ENCODE data around the gene ADAMTS14. TPM values are rescaled to one million over a fixed set of nuclear protein-coding genes. Genes with fewer than 3 reads are reported as not detected.
A peak's percentile ranks its signal among the peaks of the same experiment; 100 is the strongest.

ADAMTS14 gene
- polyA plus RNA-seq, 3 donors = 0.05 TPM; not detected in 2

- H3K9me3 Mint-ChIP-seq = peaks cover 0 to 5% (median 0%) of the 10 kb centered on the region in 7 donors
- H3K36me3 Mint-ChIP-seq = no peaks in the 10 kb centered on the region
- DNase-seq = peak; percentile 19 to 78 (median 42)
- Histone ChIP-seq H3K36me3 (replicated peaks in 1 of 2; ENCODE audit: control insufficient read depth in 1 of 2, insufficient read depth in 2 of 2, low read length in 2 of 2) (no peaks in the 10 kb centered on the region), H2AFZ (ENCODE audit: insufficient read depth, low read depth, low read length, poor library complexity, severe bottlenecking) (no peak overlapping the region), H3K4me2 (replicated peaks; ENCODE audit: extremely low read depth, low read length, poor library complexity, severe bottlenecking) (peak overlapping the region; percentile 9), H3K79me2 (ENCODE audit: insufficient read depth, low read length) (no peaks in the 10 kb centered on the region), H3K9me3 (replicated peaks in 1 of 2; ENCODE audit: control insufficient read depth in 1 of 2, insufficient read depth in 1 of 2, low read length in 2 of 2) (no peaks in the 10 kb centered on the region), H4K20me1 (ENCODE audit: insufficient read depth, low read length) (no peaks in the 10 kb centered on the region), H3K27ac (ENCODE audit: low read depth in 1 of 2, low read length in 2 of 2) (peak overlapping the region in 1 of 2 donors; percentile 5), H3K9ac (ENCODE audit: insufficient read depth, low read length, poor library complexity, severe bottlenecking) (peak overlapping the region; percentile 20), H3K4me3 (replicated peaks in 1 of 3; ENCODE audit: low read depth in 2 of 3, low read length in 3 of 3) (no peak overlapping the region), H3K4me1 (ENCODE audit: control insufficient read depth in 1 of 2, insufficient read depth in 2 of 2, low read length in 2 of 2) (peaks cover 19 to 35% of the 10 kb centered on the region in 2 donors), H3K27me3 (ENCODE audit: control insufficient read depth in 2 of 2, insufficient read depth in 2 of 2, low read length in 2 of 2) (no peaks in the 10 kb centered on the region)
- intact Hi-C loops (cut with micrococcal nuclease) = no loop called here
- H3K27me3 Mint-ChIP-seq (ENCODE audit: low read depth in 3 of 3) = peaks cover 0 to 5% (median 1%) of the 10 kb centered on the region in 3 donors
- H3K4me1 Mint-ChIP-seq = peaks cover 19% of the 10 kb centered on the region
- 64% methylated on average over 1 of the region's 8 CpGs for WGBS (ENCODE audit: insufficient coverage)
- H3K27ac Mint-ChIP-seq = no peak overlapping the region
- TF ChIP-seq CTCF (IDR thresholded peaks at IDR 0.05) = no peak
- H3K4me3 Mint-ChIP-seq = peak overlapping the region in 1 of 2 donors; percentile 64
Measured at GRCh38 chr10:70742537-70743429, 70.5 kb downstream of the ADAMTS14 start.

GRCh38 chr10:70743430-70743788 lies 71.1 kb downstream of the ADAMTS14 start:
- no peaks in the 10 kb centered on the region for H3K36me3 ChIP-seq (replicated peaks in 1 of 2; ENCODE audit: control insufficient read depth in 1 of 2, insufficient read depth in 2 of 2, low read length in 2 of 2)
- H3K27me3 ChIP-seq (ENCODE audit: control insufficient read depth in 2 of 2, insufficient read depth in 2 of 2, low read length in 2 of 2) = no peaks in the 10 kb centered on the region
- Mint-ChIP-seq H3K27ac (no peak overlapping the region), H3K9me3 (peaks cover 0 to 5% (median 0%) of the 10 kb centered on the region in 7 donors), H3K4me3 (no peak overlapping the region), H3K4me1 (peaks cover 19% of the 10 kb centered on the region), H3K27me3 (ENCODE audit: low read depth in 3 of 3) (peaks cover 0 to 5% (median 1%) of the 10 kb centered on the region in 3 donors), H3K36me3 (no peaks in the 10 kb centered on the region)
- no peaks in the 10 kb centered on the region for H3K79me2 ChIP-seq (ENCODE audit: insufficient read depth, low read length)
- no peak overlapping the region for H3K9ac ChIP-seq (ENCODE audit: insufficient read depth, low read length, poor library complexity, severe bottlenecking)
- H3K9me3 ChIP-seq (replicated peaks in 1 of 2; ENCODE audit: control insufficient read depth in 1 of 2, insufficient read depth in 1 of 2, low read length in 2 of 2) = no peaks in the 10 kb centered on the region
- no peaks in the 10 kb centered on the region for H4K20me1 ChIP-seq (ENCODE audit: insufficient read depth, low read length)
- peaks cover 19 to 35% of the 10 kb centered on the region in 2 donors for H3K4me1 ChIP-seq (ENCODE audit: control insufficient read depth in 1 of 2, insufficient read depth in 2 of 2, low read length in 2 of 2)
- intact Hi-C loops (cut with micrococcal nuclease) = no loop called here
- no peak overlapping the region for H3K27ac ChIP-seq (ENCODE audit: low read depth in 1 of 2, low read length in 2 of 2)
- no peak for DNase-seq
- no peak overlapping the region for H3K4me2 ChIP-seq (replicated peaks; ENCODE audit: extremely low read depth, low read length, poor library complexity, severe bottlenecking)
- H2AFZ ChIP-seq (ENCODE audit: insufficient read depth, low read depth, low read length, poor library complexity, severe bottlenecking) = no peak overlapping the region
- TF ChIP-seq CTCF (IDR thresholded peaks at IDR 0.05) = no peak
- H3K4me3 ChIP-seq (replicated peaks in 1 of 3; ENCODE audit: low read depth in 2 of 3, low read length in 3 of 3) = no peak overlapping the region
- WGBS (ENCODE audit: insufficient coverage) = 95% methylated on average over 16 of the region's 17 CpGs
